Omental fat pad (tissue), 4 donors: Measurements from ENCODE around the gene ARHGEF3. TPM values are rescaled to one million over a fixed set of nuclear protein-coding genes. Genes with fewer than 3 reads are reported as not detected.

ENCODE experiments used
- ATAC-seq: fragments of 150-250 bp; one replicate; pipeline ENCODE4 v1.9.1; 2016; ENCODE audit warnings: mild to moderate bottlenecking, moderate library complexity; ENCODE audit not compliant: low FRiP score
- DNase-seq: peaks from one replicate; pipeline ENCODE4 v3.0.0-alpha.2; 2019; ENCODE audit warnings: low spot score
- CTCF ChIP-seq, 3 donors: fragments of 450-650 bp; IDR thresholded peaks; one replicate each; pipeline ENCODE4 v1.5.1; 2016 to 2017; ENCODE audit warnings: antibody characterized with exemption in 3 of 3, mild to moderate bottlenecking in 3 of 3, moderate library complexity in 2 of 3
- total RNA-seq, 4 donors: library from RNA; depleted of rRNA; stranded (reverse); fragments of >200 nt; gene quantifications; one replicate each; pipeline ENCODE4 v1.1.0, GENCODE V29; 2016

Gene ARHGEF3
- total RNA-seq, 4 donors from 2014 or later: 16.9 to 26.3 (median 21.9) TPM

DNA sequence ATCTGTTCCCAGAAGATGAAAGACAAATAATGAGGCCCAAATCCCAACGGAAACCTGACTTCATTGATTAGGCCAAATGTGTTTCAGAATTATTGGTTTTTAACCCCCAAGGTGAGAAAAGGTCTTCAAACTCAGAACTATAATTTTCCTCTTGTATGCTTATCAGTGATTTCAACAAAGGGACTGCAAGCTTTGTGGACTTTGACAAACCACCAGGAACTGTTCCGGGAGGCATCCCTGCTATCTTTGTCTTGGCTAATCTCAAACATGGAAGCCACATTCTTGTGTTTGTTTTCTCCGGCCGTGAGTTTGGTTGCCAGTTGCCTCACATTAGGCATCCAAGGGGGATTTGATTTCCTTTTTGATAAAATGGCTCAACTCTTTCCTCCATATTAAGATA is 19.5 kb downstream of the ARHGEF3 start:
- no peak for TF ChIP-seq CTCF (IDR thresholded peaks at IDR 0.05)
- ATAC-seq: no peak
- no peak for DNase-seq

GRCh38 chr3:56781762-56782161 is 20.0 kb downstream of the ARHGEF3 start:
- ATAC-seq (no peak), DNase-seq (no peak)
- TF ChIP-seq CTCF (IDR thresholded peaks at IDR 0.05): no peak

GRCh38 chr3:56780936-56781335 is 20.8 kb downstream of the ARHGEF3 start:
- TF ChIP-seq CTCF (IDR thresholded peaks at IDR 0.05): no peak
- ATAC-seq: no peak
- no peak for DNase-seq

DNA sequence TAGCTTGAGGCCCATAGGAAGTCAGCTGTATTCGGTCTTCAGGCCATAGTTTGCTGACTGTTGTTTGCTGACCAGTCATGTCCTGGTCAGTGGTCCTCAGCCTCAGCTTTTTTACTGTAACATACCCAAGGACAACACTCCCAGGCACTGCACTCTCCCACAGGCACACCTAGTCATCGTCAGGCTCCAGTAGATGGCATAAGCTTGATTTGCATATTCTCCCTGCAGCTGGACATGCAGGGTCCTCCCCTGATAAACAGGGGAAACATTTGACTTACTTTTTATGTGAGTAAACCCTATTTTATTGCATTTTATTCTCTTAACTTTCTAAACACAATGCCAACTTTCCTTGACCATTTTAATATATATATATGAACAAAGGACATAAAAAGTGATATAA is 22.9 kb downstream of the ARHGEF3 start:
- TF ChIP-seq CTCF (IDR thresholded peaks at IDR 0.05): no peak
- ATAC-seq (no peak), DNase-seq (no peak)

- no peak for DNase-seq
- ATAC-seq: no peak
- no peak for TF ChIP-seq CTCF (IDR thresholded peaks at IDR 0.05)
Measured at GRCh38 chr3:56776556-56776950, 25.2 kb downstream of the ARHGEF3 start.

DNA sequence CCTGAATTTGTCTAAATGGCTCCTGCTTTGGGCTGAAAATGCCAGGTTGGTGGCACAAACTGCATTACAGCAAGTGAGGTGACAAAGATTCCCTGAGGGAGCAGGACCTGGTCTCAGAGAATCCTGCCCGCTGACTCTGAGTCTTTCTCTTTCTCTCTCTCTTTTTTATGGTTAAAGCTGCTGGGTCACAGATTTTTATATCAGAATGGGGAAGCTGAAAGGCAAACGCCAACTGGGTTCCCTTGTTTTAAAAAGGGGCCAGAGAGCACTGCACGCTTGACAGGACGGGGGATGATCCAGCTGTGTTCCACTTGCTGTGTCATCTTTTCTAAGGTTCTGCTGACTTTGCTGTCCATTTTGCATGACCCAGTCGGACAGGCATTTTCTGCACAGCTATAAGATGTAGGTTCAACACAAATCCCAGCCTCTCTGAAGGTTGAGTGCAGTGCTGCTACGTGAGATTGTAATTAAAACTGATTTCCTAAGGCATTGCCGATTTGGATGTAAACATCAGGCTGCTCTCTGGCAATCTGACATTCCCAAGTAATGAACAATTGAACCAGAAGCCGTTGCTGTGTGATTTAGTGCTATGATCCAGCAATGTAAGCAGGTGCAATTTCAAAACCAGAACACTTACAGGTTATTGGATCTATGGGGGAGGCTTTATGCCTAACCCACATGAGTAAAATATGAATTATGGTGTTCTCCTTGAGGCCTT is 25.8 kb downstream of the ARHGEF3 start:
- DNase-seq (no peak), ATAC-seq (no peak)
- no peak for TF ChIP-seq CTCF (IDR thresholded peaks at IDR 0.05)

DNA sequence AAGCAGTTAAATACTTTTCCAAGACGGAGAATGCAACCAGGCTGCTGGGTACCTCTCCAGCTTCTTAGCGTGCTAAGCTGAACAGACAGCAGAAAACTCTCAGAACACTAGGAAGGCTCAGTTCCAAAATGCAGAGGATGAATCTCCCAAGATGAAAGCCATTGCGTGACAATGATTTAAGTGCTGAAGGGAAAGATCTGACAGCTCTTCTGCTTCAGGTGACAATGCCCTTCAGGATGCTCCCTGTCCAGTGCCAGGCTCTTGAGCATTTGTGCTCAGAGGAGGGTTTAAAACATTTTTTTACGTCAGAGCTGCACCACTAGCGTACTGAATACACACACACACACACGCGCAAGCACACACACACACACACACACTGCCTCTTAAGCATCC is 26.3 kb downstream of the ARHGEF3 start:
- DNase-seq: no peak
- no peak for TF ChIP-seq CTCF (IDR thresholded peaks at IDR 0.05)

More for the DNA sequence above, 26.3 kb downstream of the ARHGEF3 start:
- no peak for ATAC-seq
